Sigmoid colon (tissue), 7 donors: ENCODE results near the gene NCOR2. TPM values are rescaled to one million over a fixed set of nuclear protein-coding genes. Genes with fewer than 3 reads are reported as not detected.

Source experiments
- DNase-seq: peaks from one replicate; pipeline ENCODE4 v3.0.0-alpha.2; 2019
- H3K27ac ChIP-seq, 4 donors: fragments of 200-600 bp; sonication (generic); one replicate each; pipeline ENCODE4 v1.5.1; 2016 to 2019; ENCODE audit warnings: mild to moderate bottlenecking in 1 of 4
- H3K27me3 ChIP-seq, 3 donors: fragments of 200-600 bp; sonication (generic); one replicate each; pipeline ENCODE4 v1.5.1; 2019; ENCODE audit warnings: mild to moderate bottlenecking in 1 of 3
- H3K36me3 ChIP-seq, 4 donors: fragments of 200-600 bp; sonication (generic); one replicate each; pipeline ENCODE4 v1.5.1; 2016 to 2019
- H3K4me1 ChIP-seq, 4 donors: fragments of 200-600 bp; sonication (generic); one replicate each; pipeline ENCODE4 v1.5.1; 2017 to 2019
- H3K4me3 ChIP-seq, 4 donors: fragments of 200-600 bp; sonication (generic); one replicate each; pipeline ENCODE4 v1.5.1; 2017 to 2019; ENCODE audit warnings: mild to moderate bottlenecking in 2 of 4, moderate library complexity in 1 of 4
- H3K9me3 ChIP-seq, 4 donors: fragments of 200-600 bp in 3 of 4; sonication (generic) in 3 of 4; one replicate each; pipeline versions ENCODE4 v1.5.1 to v1.6.1; 2013 to 2019
- EP300 ChIP-seq, 4 donors: sonication (generic); formaldehyde crosslinking; IDR thresholded peaks; one replicate each; pipeline ENCODE4 v1.6.1; 2017; ENCODE audit warnings: antibody characterized with exemption in 4 of 4
- POLR2A ChIP-seq, 2 donors: fragments of 450-650 bp; IDR thresholded peaks; one replicate each; pipeline ENCODE4 v1.6.1; 2016; ENCODE audit warnings: antibody characterized with exemption in 2 of 2, mild to moderate bottlenecking in 2 of 2, moderate library complexity in 2 of 2
- POLR2AphosphoS5 ChIP-seq, 4 donors: sonication (generic); formaldehyde crosslinking; IDR thresholded peaks; one replicate each; pipeline ENCODE4 v1.6.1; 2017; ENCODE audit warnings: antibody characterized with exemption in 4 of 4
- WGBS, 2 donors: extraction: QIAGEN DNeasy Blood & Tissue Kit; methylation state at CpG; one replicate each; pipeline ENCODE4 v1.1.7; 2013; 5-methylcytosine and 5-hydroxymethylcytosine counted together
- intact Hi-C: fragments of 100-400 bp; cut with DNase I; formaldehyde crosslinking; loops from one replicate; pipeline ENCODE4 v1.15.1; 2023
- polyA plus RNA-seq, 3 donors: library from polyadenylated mRNA; stranded (reverse); fragments of 200-250 nt; gene quantifications; one replicate each; pipeline ENCODE4 v1.2.3, GENCODE V29; 2013
- total RNA-seq, 4 donors: library from RNA; depleted of rRNA; stranded (reverse); fragments of >200 nt; gene quantifications; one replicate each; pipeline ENCODE4 v1.1.0, GENCODE V29; 2016
- TF ChIP-seq, protein P1 (sequence below), 4 experiments: fragments of 450-650 bp in 3 of 4; fragments of 200-600 bp in 1 of 4; IDR thresholded peaks; one replicate each; pipeline ENCODE4 v1.5.1; 2016 to 2019; ENCODE audit warnings: antibody characterized with exemption in 4 of 4, mild to moderate bottlenecking in 3 of 4, moderate library complexity in 2 of 4
- donor health status: healthy with polysubstance abuse.
- donor health status: Bipolar disorder and iron deficiency.
- donor health status: healthy.

Gene NCOR2
- total and polyA plus RNA-seq, 7 donors: 18.6 to 134 (median 47.9) TPM

DNA sequence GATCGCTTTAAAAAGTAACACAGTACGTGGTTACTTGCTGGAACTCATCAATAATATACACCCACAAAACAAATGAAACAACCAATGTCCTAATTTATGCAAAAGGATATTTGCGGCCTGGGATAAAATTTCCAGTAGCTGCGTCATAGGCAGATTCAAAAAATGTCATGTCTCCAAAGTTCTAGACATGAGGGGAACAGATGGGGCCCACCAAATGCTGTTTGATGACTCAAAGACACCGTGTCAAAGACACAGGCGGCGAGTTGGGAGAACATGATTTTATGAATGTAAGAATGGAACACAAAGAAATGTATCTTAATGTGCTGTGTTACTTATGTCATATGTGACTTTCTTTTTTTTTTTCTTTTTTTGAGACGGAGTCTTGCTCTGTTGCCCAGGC is 34.3 kb upstream of the NCOR2 start:
- Histone ChIP-seq H3K4me3 (no peak overlapping the region), H3K4me1 (peaks cover 0 to 24% (median 21%) of the 10 kb centered on the region in 4 donors), H3K36me3 (no peaks in the 10 kb centered on the region), H3K27me3 (no peaks in the 10 kb centered on the region), H3K27ac (no peak overlapping the region), H3K9me3 (no peaks in the 10 kb centered on the region)
- WGBS, 2 donors: 95 to 96% methylated on average over 8 of the region's 8 CpGs
- no peak for DNase-seq
- TF ChIP-seq EP300 (IDR thresholded peaks at IDR 0.05) (no peak), POLR2AphosphoS5 (IDR thresholded peaks at IDR 0.05) (no peak), POLR2A (IDR thresholded peaks at IDR 0.05) (no peak)
- TF ChIP-seq, protein P1, sequence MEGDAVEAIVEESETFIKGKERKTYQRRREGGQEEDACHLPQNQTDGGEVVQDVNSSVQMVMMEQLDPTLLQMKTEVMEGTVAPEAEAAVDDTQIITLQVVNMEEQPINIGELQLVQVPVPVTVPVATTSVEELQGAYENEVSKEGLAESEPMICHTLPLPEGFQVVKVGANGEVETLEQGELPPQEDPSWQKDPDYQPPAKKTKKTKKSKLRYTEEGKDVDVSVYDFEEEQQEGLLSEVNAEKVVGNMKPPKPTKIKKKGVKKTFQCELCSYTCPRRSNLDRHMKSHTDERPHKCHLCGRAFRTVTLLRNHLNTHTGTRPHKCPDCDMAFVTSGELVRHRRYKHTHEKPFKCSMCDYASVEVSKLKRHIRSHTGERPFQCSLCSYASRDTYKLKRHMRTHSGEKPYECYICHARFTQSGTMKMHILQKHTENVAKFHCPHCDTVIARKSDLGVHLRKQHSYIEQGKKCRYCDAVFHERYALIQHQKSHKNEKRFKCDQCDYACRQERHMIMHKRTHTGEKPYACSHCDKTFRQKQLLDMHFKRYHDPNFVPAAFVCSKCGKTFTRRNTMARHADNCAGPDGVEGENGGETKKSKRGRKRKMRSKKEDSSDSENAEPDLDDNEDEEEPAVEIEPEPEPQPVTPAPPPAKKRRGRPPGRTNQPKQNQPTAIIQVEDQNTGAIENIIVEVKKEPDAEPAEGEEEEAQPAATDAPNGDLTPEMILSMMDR (IDR thresholded peaks at IDR 0.05): no peak
- intact Hi-C loops: no loop called here

DNA sequence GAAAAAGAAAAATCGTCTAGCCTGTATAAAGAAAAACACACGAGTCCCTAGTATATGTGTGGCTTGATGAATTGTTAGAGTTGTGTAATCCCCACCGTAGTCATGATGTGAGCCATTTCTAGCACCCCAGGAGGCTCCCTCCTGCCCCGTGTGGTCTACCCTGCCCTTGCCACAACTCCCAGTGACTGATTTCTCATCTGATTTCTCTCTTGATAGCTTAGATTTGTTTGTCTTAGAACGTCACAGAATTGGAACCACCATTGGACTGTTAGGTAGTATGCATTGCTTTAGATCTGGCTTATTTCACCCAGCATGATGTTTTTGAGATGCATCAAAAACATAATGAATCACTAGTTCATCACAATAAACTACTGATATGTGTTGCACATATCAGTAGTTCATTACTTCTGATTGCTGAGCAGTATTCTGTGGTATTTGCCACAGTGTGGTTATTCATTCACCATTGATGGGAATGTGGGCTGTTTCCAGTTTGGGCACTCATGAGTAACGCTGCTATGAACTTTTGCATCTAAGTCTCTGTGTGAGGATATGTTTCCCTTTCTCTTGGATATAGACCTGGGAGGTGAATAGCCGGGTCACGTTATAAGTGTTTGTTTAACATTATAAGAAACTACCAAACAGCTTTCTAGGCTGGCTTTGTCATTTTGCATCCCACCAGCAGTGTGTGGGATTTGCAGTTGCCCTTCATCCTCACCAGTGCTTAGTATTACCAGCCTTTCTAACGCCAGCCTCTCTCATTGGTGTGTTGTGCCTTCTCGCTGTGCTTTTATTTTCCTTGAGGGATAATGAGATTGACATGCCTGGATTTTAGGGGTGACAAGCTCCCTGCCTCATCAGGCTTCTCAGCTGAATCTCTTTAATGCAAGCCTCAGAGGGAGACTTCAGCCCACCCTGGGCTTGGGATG is 31.9 kb upstream of the NCOR2 start:
- 77 to 79% methylated on average over 10 of the region's 10 CpGs for WGBS, 2 donors
- Histone ChIP-seq H3K36me3 (no peaks in the 10 kb centered on the region), H3K27ac (no peak overlapping the region), H3K4me3 (no peak overlapping the region), H3K27me3 (no peaks in the 10 kb centered on the region), H3K4me1 (peaks cover 0 to 15% (median 12%) of the 10 kb centered on the region in 4 donors), H3K9me3 (no peaks in the 10 kb centered on the region)
- no peak for DNase-seq
- TF ChIP-seq POLR2A (IDR thresholded peaks at IDR 0.05): no peak
- intact Hi-C loops: no loop called here

DNA sequence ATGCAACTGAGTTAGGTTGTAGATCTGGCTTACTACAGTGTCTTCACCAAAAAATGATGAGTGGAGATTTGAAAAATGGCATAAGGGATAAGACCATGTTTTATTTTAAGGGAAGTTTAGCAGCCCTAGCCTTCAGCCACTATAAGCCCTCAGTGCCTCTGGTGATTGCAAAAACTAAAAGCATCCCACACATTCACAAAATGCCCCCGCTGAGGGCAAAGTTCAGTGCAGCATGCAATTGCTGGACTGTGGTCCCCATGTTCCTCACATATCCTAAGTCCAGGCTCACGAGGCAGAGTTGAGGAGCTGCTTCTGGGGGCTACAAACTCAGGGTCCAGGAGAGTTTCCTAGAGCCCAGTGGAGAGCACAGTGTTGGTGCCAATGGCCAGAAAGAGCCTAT is 29.6 kb upstream of the NCOR2 start:
- H3K4me1 ChIP-seq: no peaks in the 10 kb centered on the region
- 80 to 86% methylated on average over 2 of the region's 2 CpGs for WGBS, 2 donors
- no peak overlapping the region for H3K4me3 ChIP-seq
- H3K36me3 ChIP-seq: no peaks in the 10 kb centered on the region
- H3K9me3 ChIP-seq: no peaks in the 10 kb centered on the region
- H3K27ac ChIP-seq: no peak overlapping the region
- TF ChIP-seq POLR2A (IDR thresholded peaks at IDR 0.05) (no peak), EP300 (IDR thresholded peaks at IDR 0.05) (no peak), POLR2AphosphoS5 (IDR thresholded peaks at IDR 0.05) (no peak)
- TF ChIP-seq, protein P1 (IDR thresholded peaks at IDR 0.05): no peak
- intact Hi-C loops: no loop called here
- no peaks in the 10 kb centered on the region for H3K27me3 ChIP-seq
- DNase-seq: no peak

DNA sequence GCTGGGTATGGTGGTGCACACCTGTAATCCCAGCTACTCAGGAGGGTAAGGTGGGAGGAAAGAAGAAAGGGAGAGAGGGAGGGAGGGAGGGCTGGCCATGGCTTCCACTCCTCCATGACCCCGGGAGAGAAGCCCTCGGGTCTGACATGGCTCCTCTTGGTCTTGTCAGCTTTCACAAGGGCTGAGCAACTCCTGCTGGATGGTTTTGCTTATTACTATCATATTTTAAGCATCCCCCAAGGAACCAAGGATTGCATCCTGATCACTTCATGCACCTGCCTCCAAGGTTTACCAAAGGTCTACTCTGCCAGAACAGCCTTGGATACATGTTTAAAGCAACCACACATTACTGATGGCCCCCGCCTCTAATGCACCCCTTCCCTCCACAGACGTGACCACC is 28.0 kb upstream of the NCOR2 start:
- intact Hi-C loops: no loop called here
- TF ChIP-seq POLR2A (IDR thresholded peaks at IDR 0.05): no peak
- no peak for TF ChIP-seq POLR2AphosphoS5 (IDR thresholded peaks at IDR 0.05)
- TF ChIP-seq, protein P1 (IDR thresholded peaks at IDR 0.05): no peak
- TF ChIP-seq EP300 (IDR thresholded peaks at IDR 0.05): no peak
- Histone ChIP-seq H3K27me3 (no peaks in the 10 kb centered on the region), H3K36me3 (no peaks in the 10 kb centered on the region), H3K9me3 (no peaks in the 10 kb centered on the region), H3K27ac (no peak overlapping the region), H3K4me3 (no peak overlapping the region), H3K4me1 (no peaks in the 10 kb centered on the region)
- no peak for DNase-seq
- whole genome bisulfite sequencing, 2 donors: 82 to 90% methylated on average over 4 of the region's 4 CpGs

DNA sequence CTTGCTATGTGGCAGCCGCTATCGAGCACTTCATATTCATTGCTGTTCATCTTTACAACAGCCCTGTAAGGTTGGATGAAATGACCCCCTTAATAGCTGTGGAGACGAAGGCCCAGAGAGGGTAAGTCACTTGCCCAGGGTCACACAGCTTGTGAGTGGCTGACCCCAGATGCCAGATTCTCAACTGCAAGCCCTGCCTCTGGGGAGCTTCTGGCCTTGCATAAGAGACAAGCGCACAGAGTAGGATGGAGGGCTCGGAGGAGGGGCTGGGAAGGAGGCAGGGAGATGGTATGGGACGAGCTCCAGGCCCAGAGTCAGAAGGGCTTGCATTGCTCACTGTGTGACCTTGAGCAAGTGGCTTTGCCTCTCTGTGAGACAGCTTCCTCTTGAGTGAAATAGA is 27.4 kb upstream of the NCOR2 start:
- intact Hi-C loops: no loop called here
- no peaks in the 10 kb centered on the region for H3K4me1 ChIP-seq
- no peaks in the 10 kb centered on the region for H3K36me3 ChIP-seq
- TF ChIP-seq, protein P1 (IDR thresholded peaks at IDR 0.05): no peak
- TF ChIP-seq EP300 (IDR thresholded peaks at IDR 0.05): no peak
- no peak overlapping the region for H3K4me3 ChIP-seq
- H3K27me3 ChIP-seq: no peaks in the 10 kb centered on the region
- no peak overlapping the region for H3K27ac ChIP-seq
- no peak for DNase-seq
- no peaks in the 10 kb centered on the region for H3K9me3 ChIP-seq
- WGBS, 2 donors: 97% methylated on average over 6 of the region's 6 CpGs
